Thymus (tissue), 11 donors: ENCODE data around the gene GBE1. TPM values are rescaled to one million over a fixed set of nuclear protein-coding genes. Genes with fewer than 3 reads are reported as not detected.

ENCODE experiments used
- DNase-seq, 9 donors: peaks; one replicate each; pipeline ENCODE4 v3.0.0-alpha.2; 2013; ENCODE audit warnings: low spot score in 9 of 9, low read depth in 6 of 9, missing footprints in 1 of 9
- H3K27ac ChIP-seq, 2 donors: one replicate each; pipeline ENCODE4 v1.5.1; 2013; ENCODE audit warnings: control low read depth in 1 of 2, low read depth in 1 of 2, low read length in 1 of 2, mild to moderate bottlenecking in 1 of 2, moderate library complexity in 1 of 2
- H3K27me3 ChIP-seq, 2 donors: one replicate each; pipeline ENCODE4 v1.5.1; 2013; ENCODE audit warnings: low read length in 1 of 2; ENCODE audit not compliant: control insufficient read depth in 2 of 2, insufficient read depth in 1 of 2
- H3K36me3 ChIP-seq, 2 donors: one replicate each; pipeline ENCODE4 v1.5.1; 2013; ENCODE audit warnings: low read length in 1 of 2, mild to moderate bottlenecking in 1 of 2, moderate library complexity in 1 of 2; ENCODE audit not compliant: control insufficient read depth in 2 of 2, insufficient read depth in 2 of 2
- H3K4me1 ChIP-seq, 2 donors: one replicate each; pipeline ENCODE4 v1.5.1; 2013; ENCODE audit warnings: low read length in 2 of 2; ENCODE audit not compliant: control insufficient read depth in 2 of 2, insufficient read depth in 2 of 2
- H3K4me3 ChIP-seq, 2 donors: one replicate each; pipeline ENCODE4 v1.5.1; 2013; ENCODE audit warnings: low read length in 2 of 2, control low read depth in 1 of 2, mild to moderate bottlenecking in 1 of 2
- H3K9me3 ChIP-seq, 2 donors: one replicate each; pipeline ENCODE4 v1.5.1; 2013; ENCODE audit warnings: low read length in 1 of 2, mild to moderate bottlenecking in 1 of 2; ENCODE audit not compliant: control insufficient read depth in 2 of 2, insufficient read depth in 1 of 2
- WGBS: extraction: QIAGEN DNeasy Blood & Tissue Kit; methylation state at CpG from one replicate; pipeline ENCODE4 v1.1.7; 2013; 5-methylcytosine and 5-hydroxymethylcytosine counted together
- polyA plus RNA-seq: library from polyadenylated mRNA; stranded (reverse); fragments of 200-250 nt; gene quantifications from one replicate; pipeline ENCODE4 v1.2.3, GENCODE V29; 2013
- total RNA-seq: library from RNA; stranded (reverse); fragments of 120-200 nt; gene quantifications from one replicate; pipeline ENCODE4 v1.2.4, GENCODE V29; 2013
- donor health status: healthy.

Gene GBE1
- total and polyA plus RNA-seq, 2 donors, result 14.1 to 14.7 TPM

DNA sequence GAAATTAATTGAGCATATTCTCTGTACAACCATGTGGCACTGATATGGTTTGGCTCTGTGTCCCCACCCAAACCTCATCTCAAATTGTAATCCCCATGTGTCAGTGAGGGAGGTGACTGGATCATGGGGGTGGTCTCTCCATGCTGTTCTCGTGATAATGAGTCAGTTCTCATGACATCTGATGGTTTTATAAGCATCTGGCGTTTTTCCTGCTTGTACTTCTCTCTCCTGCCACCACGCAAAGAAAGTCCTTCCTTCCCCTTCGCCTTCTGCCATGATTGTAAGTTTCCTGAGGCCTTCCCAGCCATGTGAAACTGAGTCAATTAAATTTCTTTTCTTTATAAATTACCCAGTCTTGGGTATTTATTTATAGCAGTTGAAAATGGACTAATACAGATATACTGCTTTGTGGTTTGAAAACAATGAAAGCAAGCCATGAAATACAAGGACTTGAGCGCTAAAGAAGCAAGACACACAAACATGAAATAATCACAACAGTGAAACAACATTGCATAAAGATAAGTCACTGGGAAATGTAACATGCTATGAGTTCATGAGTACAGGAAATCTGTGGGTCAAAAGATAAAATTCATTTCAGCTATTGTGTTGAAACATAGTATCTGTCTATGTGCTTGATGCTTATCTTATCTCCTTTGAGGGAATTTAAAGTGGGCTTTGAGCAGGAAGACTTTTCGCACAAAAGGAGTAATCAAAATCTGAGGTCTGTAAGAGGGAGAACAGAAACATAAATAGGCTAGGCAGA, 288.7 kb downstream of the GBE1 start:
- H3K27me3 ChIP-seq, result no peaks in the 10 kb centered on the region
- DNase-seq, result no peak
- 71% methylated on average over 6 of the region's 6 CpGs for WGBS

GRCh38 chr3:81470524-81471278, 290.7 kb downstream of the GBE1 start:
- Histone ChIP-seq H3K4me1 (no peaks in the 10 kb centered on the region), H3K27ac (no peak overlapping the region), H3K9me3 (no peaks in the 10 kb centered on the region), H3K36me3 (no peaks in the 10 kb centered on the region), H3K27me3 (no peaks in the 10 kb centered on the region), H3K4me3 (no peak overlapping the region)
- WGBS, result 92% methylated on average over 3 of the region's 3 CpGs
- DNase-seq, result no peak

More for the DNA sequence above, 288.7 kb downstream of the GBE1 start:
- no peaks in the 10 kb centered on the region for H3K9me3 ChIP-seq
- H3K4me3 ChIP-seq, result no peak overlapping the region
- H3K4me1 ChIP-seq, result no peaks in the 10 kb centered on the region
- no peak overlapping the region for H3K27ac ChIP-seq
- H3K36me3 ChIP-seq, result no peaks in the 10 kb centered on the region

DNA sequence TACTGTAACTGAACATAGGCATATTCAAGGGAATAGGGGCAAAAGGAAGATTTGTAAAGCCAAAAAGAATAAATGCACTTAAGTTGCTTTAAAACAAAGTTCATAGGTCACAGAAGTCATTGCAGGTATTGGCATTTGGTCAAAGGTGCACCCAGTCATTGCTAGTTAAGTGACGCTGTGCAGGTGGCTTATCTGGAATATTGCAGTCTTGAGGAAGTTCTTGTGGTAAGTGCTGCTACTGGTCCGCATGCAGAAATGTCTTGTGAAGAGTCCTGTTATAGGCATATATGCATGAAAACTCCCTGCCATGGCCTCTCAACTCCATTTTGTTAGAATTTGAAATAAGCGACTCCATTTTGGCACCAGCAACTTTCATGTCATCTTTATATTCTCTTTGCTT, 293.1 kb downstream of the GBE1 start:
- Histone ChIP-seq H3K27me3 (no peaks in the 10 kb centered on the region), H3K9me3 (no peaks in the 10 kb centered on the region), H3K36me3 (no peaks in the 10 kb centered on the region), H3K4me3 (no peak overlapping the region), H3K4me1 (no peaks in the 10 kb centered on the region), H3K27ac (no peak overlapping the region)
- 78% methylated on average over 3 of the region's 3 CpGs for WGBS
- no peak for DNase-seq

DNA sequence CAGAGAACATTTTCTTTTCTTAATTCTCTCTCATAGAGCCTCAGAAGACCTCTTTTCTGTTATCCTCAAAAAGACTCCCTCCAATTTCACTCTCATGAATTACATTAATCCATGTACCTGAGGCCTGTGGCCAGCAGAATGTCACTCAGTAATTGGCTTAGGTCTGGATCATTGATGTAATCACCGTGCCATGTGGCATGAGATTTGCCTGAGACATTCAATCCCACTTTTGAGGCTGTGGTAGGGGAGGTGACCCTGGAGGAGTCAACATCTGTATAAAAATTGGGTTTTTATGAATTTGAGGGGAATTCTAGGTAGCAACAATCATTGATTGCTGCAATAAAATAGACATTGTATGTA, 295.3 kb downstream of the GBE1 start:
- Histone ChIP-seq H3K27me3 (no peaks in the 10 kb centered on the region), H3K27ac (no peak overlapping the region), H3K36me3 (no peaks in the 10 kb centered on the region), H3K4me1 (no peaks in the 10 kb centered on the region), H3K9me3 (no peaks in the 10 kb centered on the region), H3K4me3 (no peak overlapping the region)
- 99% methylated on average over 1 of the region's 1 CpG for WGBS
- no peak for DNase-seq

- DNase-seq, result no peak
- no peak overlapping the region for H3K4me3 ChIP-seq
Measured at GRCh38 chr3:81465510-81466200, 295.8 kb downstream of the GBE1 start.

GRCh38 chr3:81463781-81464180, 297.7 kb downstream of the GBE1 start:
- Histone ChIP-seq H3K27ac (no peak overlapping the region), H3K27me3 (no peaks in the 10 kb centered on the region), H3K9me3 (no peaks in the 10 kb centered on the region), H3K4me3 (no peak overlapping the region), H3K4me1 (no peaks in the 10 kb centered on the region), H3K36me3 (no peaks in the 10 kb centered on the region)
- no peak for DNase-seq
- 92% methylated on average over 3 of the region's 3 CpGs for WGBS

More at GRCh38 chr3:81465510-81466200, 295.8 kb downstream of the GBE1 start:
- H3K27me3 ChIP-seq, result no peaks in the 10 kb centered on the region
- H3K4me1 ChIP-seq, result no peaks in the 10 kb centered on the region
- 94% methylated on average over 7 of the region's 7 CpGs for WGBS
- H3K9me3 ChIP-seq, result no peaks in the 10 kb centered on the region
- H3K36me3 ChIP-seq, result no peaks in the 10 kb centered on the region
- H3K27ac ChIP-seq, result no peak overlapping the region

DNA sequence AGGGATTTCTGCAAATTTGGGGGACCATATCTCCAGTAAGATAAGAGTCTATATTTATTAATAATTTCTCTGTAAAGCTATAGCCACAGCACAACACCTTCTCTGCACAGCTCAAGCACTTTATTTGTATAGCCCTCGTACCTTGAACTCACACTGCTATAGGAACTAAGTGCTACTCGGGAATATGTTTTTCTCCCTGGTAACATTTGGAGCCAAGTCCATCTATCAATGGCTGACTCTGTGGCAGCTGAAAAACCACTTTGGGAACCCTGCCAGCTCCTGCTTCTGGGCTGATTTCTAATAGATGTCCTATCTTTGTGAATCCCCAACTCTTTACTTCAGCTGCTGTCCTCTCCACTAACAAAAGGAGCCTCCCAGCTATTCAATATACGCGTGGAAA, 298.5 kb downstream of the GBE1 start:
- no peaks in the 10 kb centered on the region for H3K27me3 ChIP-seq
- H3K36me3 ChIP-seq, result no peaks in the 10 kb centered on the region
- no peak overlapping the region for H3K27ac ChIP-seq
- no peak overlapping the region for H3K4me3 ChIP-seq
- WGBS, result 74% methylated on average over 4 of the region's 4 CpGs
- no peaks in the 10 kb centered on the region for H3K4me1 ChIP-seq
- H3K9me3 ChIP-seq, result no peaks in the 10 kb centered on the region
- DNase-seq, result no peak

DNA sequence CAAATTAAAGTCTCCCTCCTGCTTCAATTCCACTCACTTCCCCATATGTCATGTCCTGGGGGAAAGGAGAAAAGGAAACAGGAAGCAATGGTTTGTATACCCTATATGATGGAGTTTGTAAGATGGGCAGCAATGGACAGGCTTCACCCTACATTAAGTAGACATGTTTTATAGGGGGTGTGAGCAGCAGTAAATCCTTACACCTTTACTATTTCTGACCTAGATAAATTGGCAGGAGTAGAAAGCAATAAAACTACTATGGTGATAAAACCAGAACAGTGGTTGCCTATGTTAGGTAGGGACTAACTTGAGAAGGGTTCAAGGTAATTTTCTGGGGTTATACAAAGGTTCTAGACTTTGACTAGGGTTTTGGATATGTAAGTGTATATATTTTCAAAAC, 301.7 kb downstream of the GBE1 start:
- Histone ChIP-seq H3K27ac (no peak overlapping the region), H3K27me3 (no peaks in the 10 kb centered on the region), H3K4me3 (no peak overlapping the region), H3K4me1 (no peaks in the 10 kb centered on the region), H3K9me3 (no peaks in the 10 kb centered on the region), H3K36me3 (no peaks in the 10 kb centered on the region)
- DNase-seq, result no peak

GRCh38 chr3:81452418-81452817, 309.0 kb downstream of the GBE1 start:
- H3K4me1 ChIP-seq, result no peaks in the 10 kb centered on the region
- H3K27ac ChIP-seq, result no peak overlapping the region
- no peak for DNase-seq
- H3K27me3 ChIP-seq, result no peaks in the 10 kb centered on the region
- no peak overlapping the region for H3K4me3 ChIP-seq
- no peaks in the 10 kb centered on the region for H3K36me3 ChIP-seq
- no peaks in the 10 kb centered on the region for H3K9me3 ChIP-seq
